SK-N-SH treated with all-trans-retinoic acid at 6 μM for 48 hours (cell line): Measurements from ENCODE around the gene ATP13A2.

ENCODE experiments used
- ESRRG ChIP-seq: fragments of 250-450 bp; sonication (Bioruptor Pico); IDR thresholded peaks from 2 replicates; pipeline ENCODE4 v1.6.1; 2021; ENCODE audit warnings: mild to moderate bottlenecking
- ISL1 ChIP-seq: fragments of 250-450 bp; sonication (Bioruptor Pico); IDR thresholded peaks from 2 replicates; pipeline ENCODE4 v2.1.2; 2022; ENCODE audit warnings: mild to moderate bottlenecking, moderate library complexity
- ZFP30 ChIP-seq: fragments of 450-650 bp; formaldehyde crosslinking; IDR thresholded peaks from 2 replicates; pipeline ENCODE4 v1.5.0; 2022; ENCODE audit warnings: mild to moderate bottlenecking, moderate library complexity
- TF ChIP-seq, protein P1 (sequence below): fragments of 250-450 bp; sonication (Bioruptor Pico); IDR thresholded peaks from 2 replicates; pipeline ENCODE4 v1.8.0; 2021; ENCODE audit warnings: low read depth, mild to moderate bottlenecking, moderate library complexity, borderline replicate concordance
- TF ChIP-seq, protein P2 (sequence below): fragments of 250-450 bp; sonication (Bioruptor Pico); IDR thresholded peaks from 2 replicates; pipeline ENCODE4 v1.5.1; 2020; ENCODE audit warnings: low read depth, mild to moderate bottlenecking, moderate library complexity

GRCh38 chr1:16986962-16987361, 24.8 kb downstream of the ATP13A2 start:
- TF ChIP-seq ISL1 (CRISPR knock-in tag): no peak
- no peak for TF ChIP-seq ESRRG
- TF ChIP-seq, protein P1, sequence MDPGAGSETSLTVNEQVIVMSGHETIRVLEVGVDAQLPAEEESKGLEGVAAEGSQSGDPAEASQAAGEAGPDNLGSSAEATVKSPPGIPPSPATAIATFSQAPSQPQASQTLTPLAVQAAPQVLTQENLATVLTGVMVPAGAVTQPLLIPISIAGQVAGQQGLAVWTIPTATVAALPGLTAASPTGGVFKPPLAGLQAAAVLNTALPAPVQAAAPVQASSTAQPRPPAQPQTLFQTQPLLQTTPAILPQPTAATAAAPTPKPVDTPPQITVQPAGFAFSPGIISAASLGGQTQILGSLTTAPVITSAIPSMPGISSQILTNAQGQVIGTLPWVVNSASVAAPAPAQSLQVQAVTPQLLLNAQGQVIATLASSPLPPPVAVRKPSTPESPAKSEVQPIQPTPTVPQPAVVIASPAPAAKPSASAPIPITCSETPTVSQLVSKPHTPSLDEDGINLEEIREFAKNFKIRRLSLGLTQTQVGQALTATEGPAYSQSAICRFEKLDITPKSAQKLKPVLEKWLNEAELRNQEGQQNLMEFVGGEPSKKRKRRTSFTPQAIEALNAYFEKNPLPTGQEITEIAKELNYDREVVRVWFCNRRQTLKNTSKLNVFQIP: no peak
- TF ChIP-seq ZFP30 (CRISPR knock-in tag): no peak
- TF ChIP-seq, protein P2, sequence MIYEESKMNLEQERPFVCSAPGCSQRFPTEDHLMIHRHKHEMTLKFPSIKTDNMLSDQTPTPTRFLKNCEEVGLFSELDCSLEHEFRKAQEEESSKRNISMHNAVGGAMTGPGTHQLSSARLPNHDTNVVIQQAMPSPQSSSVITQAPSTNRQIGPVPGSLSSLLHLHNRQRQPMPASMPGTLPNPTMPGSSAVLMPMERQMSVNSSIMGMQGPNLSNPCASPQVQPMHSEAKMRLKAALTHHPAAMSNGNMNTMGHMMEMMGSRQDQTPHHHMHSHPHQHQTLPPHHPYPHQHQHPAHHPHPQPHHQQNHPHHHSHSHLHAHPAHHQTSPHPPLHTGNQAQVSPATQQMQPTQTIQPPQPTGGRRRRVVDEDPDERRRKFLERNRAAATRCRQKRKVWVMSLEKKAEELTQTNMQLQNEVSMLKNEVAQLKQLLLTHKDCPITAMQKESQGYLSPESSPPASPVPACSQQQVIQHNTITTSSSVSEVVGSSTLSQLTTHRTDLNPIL (CRISPR knock-in tag): no peak
